HG02970 (cell line): ENCODE measurements around the gene BRF1.

ENCODE experiments used
- ATAC-seq: cut with Tn5 transposase; IDR thresholded peaks from one replicate; pipeline ENCODE4 v1.9.1; 2021; ENCODE audit warnings: mild to moderate bottlenecking, moderate library complexity, moderate number of reproducible peaks; ENCODE audit not compliant: unreplicated experiment, low FRiP score

Gene BRF1

DNA sequence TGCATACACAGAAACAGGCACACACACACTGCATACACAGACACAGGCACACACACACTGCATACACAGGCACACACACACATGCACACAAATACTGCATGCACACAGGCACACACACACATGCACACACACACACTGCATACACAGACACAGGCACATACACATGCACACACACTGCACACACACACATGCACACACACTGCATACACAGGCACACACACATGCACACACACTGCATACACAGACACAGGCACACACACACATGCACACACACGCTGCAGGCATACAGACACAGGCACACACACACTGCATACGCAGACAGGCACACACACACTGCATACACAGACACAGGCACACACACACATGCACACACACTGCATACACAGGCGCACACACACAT lies 85.2 kb downstream of the BRF1 start:
- ATAC-seq = no peak

DNA sequence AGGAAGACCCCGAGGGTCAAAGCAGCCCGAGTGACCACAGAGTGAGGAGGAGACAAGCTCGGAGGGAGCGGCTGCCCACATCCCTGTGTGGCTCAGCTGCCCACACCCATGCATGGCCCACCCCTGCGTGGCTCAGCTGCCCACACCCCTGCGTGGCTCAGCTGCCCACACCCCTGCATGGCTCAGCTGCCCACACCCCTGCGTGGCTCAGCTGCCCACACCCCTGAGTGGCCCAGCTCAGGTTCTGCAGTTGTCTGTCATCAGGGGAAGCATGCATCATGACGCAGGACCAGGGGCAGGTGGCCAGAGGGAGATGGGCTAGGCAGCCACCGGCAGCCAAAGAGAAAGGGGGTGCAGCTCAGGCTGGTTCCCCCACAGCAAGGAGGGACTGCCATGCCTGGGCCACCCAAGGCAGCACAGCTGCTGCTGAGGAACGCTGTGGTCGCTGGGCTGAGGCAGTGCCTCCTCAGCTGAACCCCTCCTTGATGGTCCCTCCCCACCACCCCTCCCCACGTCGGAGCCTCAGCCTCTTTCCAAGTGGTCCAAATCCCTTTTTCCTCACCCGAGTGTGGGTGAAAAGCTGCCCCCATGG lies 86.4 kb downstream of the BRF1 start:
- ATAC-seq = no peak

DNA sequence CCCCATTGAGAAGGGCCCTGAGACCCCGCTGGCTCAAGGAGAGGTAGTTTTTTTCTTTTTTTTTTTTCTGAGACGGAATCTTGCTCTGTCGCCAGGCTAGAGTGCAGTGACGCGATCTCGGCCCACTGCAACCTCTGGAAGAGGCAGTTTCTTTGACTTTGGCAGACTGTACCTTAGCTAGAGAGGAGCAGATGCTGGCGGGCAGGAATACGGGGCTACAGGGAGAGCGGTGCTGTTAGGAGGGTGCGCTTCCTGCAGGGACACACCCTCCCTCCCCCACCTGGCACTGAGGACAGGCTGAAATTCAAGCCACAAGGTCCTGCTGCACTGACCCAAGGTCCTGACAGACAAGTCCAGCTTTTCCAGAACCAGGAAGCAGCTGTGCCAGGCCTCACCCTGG lies 87.4 kb downstream of the BRF1 start:
- ATAC-seq = no peak

DNA sequence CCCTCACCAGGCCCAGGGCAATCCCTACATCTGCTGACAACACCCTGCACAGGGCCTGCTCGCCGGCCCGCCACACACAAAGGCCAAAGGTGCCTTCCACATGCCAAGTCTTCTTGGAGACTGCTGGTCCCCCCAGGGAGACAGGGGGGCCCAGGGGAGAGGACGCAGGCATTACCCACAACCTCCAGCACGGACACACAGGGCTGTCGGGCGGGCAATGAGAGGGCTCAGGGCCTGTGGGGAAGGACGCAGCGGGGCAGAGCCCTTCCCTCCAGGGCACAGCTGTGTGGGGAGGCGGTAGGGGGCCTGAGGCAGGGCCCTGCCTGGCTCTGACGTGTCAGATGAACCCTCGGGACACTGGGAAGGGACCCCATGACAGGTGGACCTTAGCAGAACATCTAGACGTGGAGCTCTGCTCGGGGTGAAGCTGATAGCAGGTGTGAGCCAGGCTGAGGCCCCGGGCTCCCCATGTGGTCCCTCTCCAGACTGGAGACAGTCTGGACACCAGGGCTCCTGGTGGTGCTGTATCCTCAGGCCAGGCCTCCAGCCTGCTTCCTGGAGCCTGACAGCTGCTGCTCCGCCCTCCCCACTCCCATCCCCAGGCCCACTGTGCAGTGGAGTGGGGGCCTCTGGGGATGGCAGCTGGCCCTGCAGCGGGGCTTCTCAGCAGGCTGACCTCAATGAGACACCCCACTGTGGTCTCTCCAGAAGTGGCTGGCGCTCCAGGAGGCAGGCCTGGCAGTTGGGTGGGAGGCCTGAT lies 88.1 kb downstream of the BRF1 start:
- ATAC-seq = no peak

DNA sequence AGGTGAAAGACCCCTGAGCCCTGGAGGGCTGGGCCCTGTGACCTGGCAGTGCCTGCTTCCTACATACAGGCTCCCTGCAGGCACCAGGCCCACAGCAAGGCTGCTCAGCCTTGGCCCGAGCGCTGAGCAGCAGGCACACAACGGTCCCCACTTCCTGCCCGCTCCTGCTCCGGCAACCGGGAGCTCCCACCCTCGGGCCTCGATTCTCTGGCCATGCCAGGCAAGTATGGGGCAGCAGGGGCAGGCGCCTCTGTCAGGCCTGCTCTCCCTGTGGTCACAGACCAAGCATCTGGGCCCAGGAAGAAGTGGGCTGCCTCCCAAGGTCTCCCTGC lies 89.1 kb downstream of the BRF1 start:
- no peak for ATAC-seq

DNA sequence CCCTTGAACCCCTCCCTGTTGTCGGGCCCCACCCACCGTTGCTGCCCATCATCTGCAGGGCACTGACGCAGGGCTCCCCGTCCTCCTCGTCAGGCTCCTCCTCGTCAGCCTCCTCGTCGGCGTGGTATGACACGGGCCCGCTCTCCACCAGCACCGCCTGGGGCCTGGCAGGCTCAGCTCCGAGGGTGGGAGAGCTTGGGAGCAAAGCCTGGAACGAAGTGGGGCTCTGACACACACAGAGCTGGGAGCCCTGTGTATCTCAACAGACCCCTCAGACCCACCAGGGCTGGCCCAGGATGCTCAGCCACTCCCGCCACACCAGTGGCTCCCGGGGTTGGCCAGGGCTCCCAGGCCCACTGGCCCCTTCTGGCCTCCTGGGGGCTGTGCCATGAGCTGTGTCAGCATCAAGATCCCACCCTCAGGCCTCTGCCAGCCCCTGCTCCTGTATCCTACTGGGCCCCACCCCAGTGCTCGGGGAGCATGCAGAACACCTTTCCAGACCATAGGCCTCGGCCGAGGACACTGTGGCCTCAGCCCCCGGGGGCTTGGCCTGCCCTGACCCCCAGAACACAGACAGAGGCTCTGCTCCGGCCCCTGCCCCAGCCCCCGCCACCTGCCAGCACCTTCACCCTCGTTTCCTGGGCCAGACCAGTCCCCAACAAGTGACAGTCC lies 89.6 kb downstream of the BRF1 start:
- no peak for ATAC-seq

DNA sequence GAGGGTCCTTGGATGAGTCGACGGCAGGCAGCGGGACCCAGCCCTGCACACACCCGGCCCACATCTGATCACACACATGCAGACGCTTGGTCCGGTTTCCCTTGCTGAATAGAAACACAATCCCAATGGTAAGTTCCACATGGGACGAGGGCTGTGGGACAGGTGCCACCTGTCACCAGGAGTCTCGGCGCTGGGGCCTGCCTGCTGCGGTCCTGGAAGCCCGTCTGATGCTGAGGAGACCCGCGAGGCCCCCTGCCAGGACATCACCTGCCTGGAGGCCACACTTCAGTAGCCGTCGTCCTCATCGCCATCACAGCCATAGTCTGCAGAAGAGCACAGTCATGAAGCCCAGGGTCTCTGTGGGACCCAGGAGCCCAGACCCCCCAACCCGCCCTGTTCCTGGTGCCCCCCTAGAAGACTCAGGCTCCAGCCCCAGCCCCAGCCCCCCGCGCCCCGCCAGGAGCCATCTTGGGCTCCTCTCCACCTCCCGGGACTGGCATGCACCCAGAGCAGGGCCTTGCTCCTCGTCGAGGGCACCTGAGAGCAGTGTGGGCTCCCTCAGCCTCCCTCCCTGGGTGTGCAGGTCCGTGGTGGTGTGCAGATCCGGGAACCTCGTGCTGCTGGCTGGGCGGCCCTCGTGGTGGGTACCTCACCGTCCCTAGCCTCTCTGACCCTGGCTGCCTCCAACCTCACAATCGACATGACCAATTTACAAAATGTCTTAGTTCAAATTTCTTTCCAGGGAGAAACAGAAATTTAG lies 90.4 kb downstream of the BRF1 start:
- ATAC-seq = no peak

DNA sequence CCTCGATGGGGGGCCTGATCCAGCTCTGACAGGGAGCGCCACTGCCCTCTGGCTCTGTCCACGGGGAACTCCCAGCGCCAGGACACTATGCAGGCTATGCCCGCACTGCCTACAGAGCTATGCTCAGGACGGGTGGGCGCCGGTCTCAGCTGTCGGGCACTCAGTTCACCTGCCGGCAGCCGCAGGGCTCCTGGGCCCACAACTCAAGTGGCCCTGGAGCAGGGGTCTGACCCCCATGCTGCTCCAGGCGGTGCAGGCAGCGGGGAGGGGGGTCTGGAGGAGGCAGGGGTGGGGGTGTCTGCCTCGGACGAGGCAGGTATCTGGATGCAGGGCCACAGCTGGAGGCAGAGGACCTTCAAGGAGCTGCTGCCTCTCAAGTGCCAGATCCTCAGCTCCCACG lies 91.2 kb downstream of the BRF1 start:
- no peak for ATAC-seq

DNA sequence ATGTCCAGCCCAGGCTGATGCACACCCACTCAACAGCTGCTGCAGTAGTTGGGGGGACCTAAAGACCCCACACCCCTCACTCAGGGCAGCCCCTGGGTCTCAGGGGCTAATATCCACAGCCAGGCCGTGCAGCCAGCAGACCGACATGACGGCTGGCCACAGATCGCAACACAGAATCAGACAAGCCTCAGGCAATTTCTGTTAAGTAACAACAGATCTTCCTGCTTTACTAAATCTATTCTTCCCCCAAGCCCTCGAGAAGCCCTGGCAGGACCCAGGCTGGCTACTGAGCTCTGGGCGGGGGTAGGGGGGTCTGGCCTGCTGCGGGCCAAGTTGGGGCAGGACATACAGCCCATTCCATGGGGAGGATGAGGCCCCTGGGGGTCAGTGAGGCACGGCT lies 91.7 kb downstream of the BRF1 start:
- ATAC-seq = no peak

DNA sequence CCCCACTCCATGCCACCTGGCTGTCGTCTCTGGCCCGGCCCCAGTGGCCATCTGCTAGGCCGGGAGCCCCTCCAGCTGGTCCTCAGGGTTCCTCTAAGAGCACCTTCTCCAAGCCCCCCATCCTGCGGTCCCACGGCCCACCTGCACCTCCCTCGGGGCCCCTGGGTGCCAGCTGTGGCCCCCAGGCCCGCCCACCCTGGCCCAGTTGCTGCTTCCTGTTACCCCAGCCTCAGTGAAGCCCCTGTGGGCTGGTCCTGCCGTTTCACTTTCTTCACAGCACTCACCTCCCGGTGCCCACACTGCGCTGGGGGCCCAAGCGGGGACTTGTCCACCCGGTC lies 92.1 kb downstream of the BRF1 start:
- no peak for ATAC-seq

DNA sequence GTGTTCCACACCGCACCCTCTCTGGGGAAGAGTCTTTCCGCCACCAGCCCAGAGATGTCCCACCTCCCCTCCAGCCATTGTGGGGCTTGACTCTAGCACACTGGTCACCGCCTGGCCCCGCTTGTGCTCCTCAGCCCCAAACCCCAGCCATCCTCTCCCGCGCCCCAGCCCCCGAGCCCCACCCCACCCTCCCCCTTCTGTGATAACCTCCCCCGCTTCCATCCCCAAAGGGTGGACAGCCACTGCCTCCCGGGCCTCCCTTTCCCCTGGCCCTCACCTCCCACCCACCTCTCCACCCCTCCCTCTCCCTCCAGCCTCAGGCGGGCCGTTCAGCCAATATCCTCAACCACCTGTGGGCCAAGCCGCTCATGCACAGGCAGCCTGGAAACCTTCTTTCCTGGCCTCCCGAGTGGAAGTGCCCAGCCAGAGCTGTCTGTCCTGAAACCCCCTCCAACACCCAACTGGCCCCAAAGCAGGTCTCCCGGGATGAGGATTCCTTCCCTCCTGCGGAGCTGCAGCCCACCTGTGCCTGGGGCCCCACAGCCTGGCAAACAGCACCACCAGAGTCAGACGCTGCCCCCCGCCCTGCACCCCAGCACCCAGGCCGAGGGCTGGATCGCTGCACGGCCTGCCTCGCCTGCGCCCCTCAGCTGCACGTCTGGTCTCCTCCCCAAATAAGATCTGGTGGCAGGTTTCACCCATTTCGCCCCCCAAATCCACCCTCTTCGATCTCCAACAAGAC lies 92.6 kb downstream of the BRF1 start:
- no peak for ATAC-seq

DNA sequence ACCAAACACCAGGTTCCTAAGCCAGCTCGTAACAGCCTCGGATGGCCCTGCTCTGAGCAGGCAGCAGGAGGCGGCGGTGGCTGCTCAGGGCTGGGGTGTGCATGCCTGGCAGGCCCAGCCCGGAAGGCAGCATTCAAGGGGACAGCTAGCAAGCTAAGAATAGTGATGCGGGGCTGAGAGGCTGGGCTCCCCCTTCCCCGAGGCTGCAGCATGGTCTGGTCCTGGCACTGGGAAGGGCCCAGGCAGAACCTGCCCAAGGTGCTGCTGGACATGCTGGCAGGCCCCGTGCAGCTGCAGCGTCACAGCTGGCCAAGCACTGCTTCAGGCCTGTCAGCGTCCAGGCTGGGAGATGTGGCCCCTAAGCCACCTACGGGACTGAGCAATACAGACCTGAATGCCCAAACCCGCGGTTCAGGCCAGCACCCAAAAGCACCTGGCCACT lies 93.3 kb downstream of the BRF1 start:
- no peak for ATAC-seq

DNA sequence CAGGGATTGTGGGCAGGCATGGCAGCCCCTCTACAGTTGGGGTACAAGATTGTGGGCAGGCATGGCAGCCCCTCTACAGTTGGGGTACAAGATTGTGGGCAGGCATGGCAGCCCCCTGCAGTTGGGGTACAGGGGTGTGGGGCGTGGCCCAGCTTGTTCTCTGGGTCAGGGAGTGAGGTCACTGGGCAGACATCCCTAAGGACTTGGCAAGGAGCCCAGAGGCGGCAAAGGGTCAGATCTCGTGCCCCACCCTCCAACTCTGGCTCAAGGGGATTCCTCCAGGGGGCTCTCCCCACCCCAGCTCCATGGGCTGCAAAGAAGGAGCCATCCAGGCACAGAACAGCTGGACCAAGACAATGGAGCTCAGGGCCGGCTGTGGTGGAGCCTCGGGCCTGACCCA lies 93.9 kb downstream of the BRF1 start:
- ATAC-seq = no peak

DNA sequence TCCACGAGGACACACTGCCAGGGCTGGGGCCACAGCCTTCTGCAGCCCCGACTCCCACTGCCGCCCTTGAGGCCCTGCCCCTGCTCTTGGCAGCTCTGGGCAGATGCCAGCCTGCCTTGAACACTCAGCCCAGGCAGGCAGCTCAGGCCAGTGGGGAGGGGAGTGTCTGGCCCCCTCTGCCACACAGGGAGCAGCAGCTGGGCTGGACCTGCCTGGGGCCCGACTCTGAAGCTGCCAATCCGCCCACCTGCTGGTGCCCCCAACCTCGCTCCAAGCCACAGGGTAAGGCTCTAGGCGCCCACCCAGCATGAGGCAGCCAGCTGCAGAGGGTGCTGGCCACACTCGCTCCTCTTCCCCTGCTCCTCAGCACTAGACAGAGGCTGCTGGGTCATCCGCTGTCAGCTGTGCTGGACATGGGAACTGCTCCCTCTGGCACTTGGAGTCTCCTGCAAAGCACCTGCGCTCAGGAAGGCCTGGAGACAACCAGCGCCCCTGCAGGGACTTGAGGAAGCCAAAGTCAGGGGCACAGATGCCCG lies 95.1 kb downstream of the BRF1 start:
- no peak for ATAC-seq

DNA sequence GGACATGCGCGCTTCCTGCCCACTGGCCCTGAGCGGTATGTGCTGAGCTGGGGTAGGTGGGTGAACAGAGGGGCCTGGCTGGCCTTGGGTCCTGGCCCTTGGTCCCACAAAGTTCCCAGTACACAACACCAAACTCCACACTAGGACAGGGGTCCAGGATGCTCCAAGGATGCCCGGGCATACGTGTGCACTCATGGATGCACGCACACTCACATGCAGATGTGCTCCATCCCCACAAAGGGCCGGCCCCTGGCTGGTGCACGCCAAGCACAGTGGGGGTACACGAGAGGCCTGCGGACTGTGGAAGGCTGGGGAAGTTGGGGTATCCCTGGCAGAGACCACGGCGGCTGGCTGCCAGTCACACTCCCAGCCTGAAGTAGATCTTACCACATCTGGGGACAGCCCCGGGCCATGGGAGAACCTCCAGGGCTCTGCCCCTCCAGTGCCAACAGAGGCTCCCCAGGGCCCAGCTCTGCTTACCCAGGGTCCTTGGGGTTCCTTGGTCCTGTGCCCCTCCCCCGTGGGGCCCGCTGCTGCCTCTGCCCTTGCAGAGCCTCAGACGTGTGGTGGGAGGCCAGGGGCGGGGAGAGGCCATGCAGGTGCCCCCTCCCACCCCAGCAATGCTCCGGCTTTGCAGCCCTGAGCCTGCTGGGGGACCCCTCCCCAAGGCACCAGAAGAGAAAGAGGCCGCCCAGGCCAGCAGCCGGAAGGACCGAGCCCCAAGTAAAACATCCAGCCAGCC lies 95.7 kb downstream of the BRF1 start:
- ATAC-seq = no peak

DNA sequence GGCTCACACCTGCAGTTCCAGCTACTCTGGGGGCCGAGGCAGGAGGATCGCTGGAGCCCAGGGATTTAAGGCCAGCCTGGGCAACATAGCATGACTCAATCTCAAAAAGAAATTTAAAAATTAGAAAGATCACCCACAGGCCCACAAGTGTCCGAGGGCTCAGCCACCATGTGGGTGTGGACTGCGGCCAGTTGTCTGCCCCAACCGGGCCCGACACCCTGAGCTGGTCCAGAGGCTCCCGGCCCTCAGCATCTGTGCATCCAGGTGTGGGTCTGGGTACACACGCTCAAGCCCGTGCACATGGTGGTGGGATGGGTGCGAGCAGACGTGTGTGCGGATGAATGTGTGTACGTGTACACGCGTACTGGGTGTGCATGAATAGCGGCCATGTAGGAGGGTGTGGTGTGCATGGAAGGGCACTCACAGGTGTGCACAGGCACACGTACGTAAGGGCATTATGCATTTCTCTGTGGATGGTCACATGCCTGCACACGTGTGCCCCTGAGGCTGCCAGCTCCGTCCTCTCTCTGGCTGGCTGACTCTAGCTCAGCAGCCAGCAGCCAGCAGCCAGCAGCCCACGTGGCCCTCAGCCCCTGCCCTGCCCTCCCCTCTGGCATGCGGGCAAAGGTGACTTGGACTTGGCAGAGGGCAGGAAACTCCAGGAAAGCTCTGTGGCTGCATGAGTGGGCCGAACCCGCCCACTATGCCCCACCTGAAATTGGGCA lies 96.4 kb downstream of the BRF1 start:
- no peak for ATAC-seq

DNA sequence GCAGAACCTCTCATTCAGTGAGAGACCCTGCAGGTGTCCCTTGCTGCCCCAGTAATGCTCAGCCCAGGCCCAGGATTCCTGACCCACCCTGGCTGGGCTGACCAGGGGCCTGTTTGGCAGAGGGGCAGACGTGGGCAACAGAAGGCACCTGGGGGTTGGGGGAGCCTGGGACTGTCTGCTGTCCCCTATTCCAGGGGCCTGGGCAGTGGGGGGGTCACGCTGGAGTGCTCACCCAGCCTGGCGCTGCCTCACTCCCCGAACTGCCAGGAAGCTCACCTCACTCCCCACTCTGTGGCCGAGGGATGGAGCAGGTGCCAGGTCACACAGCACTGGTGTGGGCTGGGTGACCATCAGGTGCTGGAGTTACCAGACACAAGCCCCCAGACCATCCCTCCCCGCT lies 97.1 kb downstream of the BRF1 start:
- no peak for ATAC-seq

DNA sequence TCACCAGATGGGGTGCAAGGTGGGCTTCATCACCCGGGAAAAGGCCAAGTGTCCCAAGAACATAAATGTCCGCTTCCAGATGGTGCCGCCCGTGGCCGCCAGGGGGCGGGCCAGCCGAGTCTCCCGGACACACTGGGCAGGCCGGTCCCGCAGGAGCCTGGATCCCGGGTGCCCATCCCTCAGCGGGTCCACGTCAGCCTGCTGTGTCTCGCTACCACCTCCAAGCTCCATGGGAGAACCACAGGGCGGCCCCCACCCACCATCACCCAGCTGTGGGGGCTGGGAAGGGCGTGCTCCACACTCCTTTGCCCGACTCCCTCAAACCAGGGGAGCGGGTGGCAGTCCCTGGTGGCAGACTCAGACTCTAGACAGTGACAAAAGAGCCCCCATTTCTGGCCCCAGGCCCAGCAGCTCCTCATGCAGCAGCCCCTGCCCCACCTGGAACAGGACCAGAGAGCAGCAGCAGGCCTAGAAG lies 97.7 kb downstream of the BRF1 start:
- no peak for ATAC-seq

DNA sequence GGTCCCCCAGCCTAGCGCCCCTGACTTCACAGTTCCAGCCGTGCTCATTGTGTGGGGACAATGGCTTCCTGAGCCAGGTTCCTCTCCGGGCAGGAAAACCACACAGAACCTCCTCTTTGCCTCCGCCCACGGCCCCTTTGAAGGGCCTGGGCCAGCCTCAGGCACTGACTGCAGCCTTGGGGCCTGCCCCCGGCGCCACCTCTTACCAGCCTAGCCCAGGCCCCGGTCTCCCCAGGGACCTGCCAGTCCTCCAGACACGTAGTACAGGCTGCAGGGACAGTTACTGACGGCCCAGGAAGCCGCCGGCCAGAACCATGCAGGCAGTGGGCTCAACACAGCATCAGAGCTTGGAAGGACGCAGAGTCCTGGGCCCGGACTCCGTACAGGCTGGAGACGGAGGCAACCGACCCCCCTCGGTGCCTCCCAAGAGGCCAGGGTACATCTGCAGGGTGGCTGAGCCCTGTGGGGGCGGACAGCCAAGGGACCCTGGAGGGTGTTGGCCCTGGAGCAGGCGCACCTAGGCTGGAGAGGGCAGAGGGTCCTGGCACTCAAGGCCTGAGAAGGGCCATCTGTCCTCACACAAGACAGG lies 98.8 kb downstream of the BRF1 start:
- no peak for ATAC-seq
